Psoas muscle (tissue), 8 donors: Measurements from ENCODE around the gene KMO. TPM values are rescaled to one million over a fixed set of nuclear protein-coding genes. Genes with fewer than 3 reads are reported as not detected.

Experiments used
- ATAC-seq, 4 donors: fragments of 200-7000 bp; cut with Tn5 transposase; one replicate each; pipeline ENCODE4 v1.9.1; 2020; ENCODE audit warnings: moderate library complexity in 3 of 4, mild to moderate bottlenecking in 2 of 4
- DNase-seq, 2 donors: peaks; one replicate each; pipeline ENCODE4 v3.0.0-alpha.2; 2020
- H3K27ac ChIP-seq: fragments of 200-600 bp; one replicate; pipeline ENCODE4 v1.8.0; 2022
- H3K27me3 ChIP-seq, 3 donors: fragments of 200-600 bp in 1 of 3; one replicate each; pipeline versions ENCODE4 v1.6.1 to v1.8.0; 2013 to 2022; ENCODE audit warnings: low read length in 2 of 3, mild to moderate bottlenecking in 2 of 3, moderate library complexity in 1 of 3; ENCODE audit not compliant: insufficient read depth in 3 of 3
- H3K36me3 ChIP-seq, 2 donors: fragments of 200-600 bp in 1 of 2; one replicate each; pipeline versions ENCODE4 v1.6.1 to v1.8.0; 2013 to 2022; ENCODE audit warnings: low read depth in 1 of 2, mild to moderate bottlenecking in 1 of 2, moderate library complexity in 1 of 2; ENCODE audit not compliant: insufficient read depth in 1 of 2
- H3K4me1 ChIP-seq: fragments of 200-600 bp; one replicate; pipeline ENCODE4 v1.8.0; 2022
- H3K4me3 ChIP-seq: fragments of 200-600 bp; one replicate; pipeline ENCODE4 v1.8.0; 2022; ENCODE audit warnings: mild to moderate bottlenecking
- H3K9me3 ChIP-seq: fragments of 200-600 bp; one replicate; pipeline ENCODE4 v1.8.0; 2022
- WGBS, 3 donors: extraction: QIAGEN DNeasy Blood & Tissue Kit; methylation state at CpG; one replicate each; pipeline versions ENCODE4 v1.1.6 to v1.1.7; 2013; 5-methylcytosine and 5-hydroxymethylcytosine counted together
- intact Hi-C, 2 donors: fragments of 100-400 bp; cut with DNase I; formaldehyde crosslinking; loops; one replicate each; pipeline versions ENCODE4 v1.11.0 to v1.14.2; 2022
- polyA plus RNA-seq, 3 donors: library from polyadenylated mRNA; stranded (reverse); fragments of 200-250 nt; gene quantifications; one replicate each; pipeline ENCODE4 v1.2.3, GENCODE V29; 2013
- total RNA-seq, 4 donors: library from RNA; stranded (reverse); fragmentation: NEBNext Ultra II Directional in 2 of 4; extraction: Animal tissue kit (Norgen Biotek cat#: 25700) in 2 of 4; gene quantifications; one replicate each; pipeline versions ENCODE4 v1.2.1 to v1.2.4, GENCODE V29; 2021 to 2023
- TF ChIP-seq, protein P1 (sequence below): fragments of 200-600 bp; IDR thresholded peaks from one replicate; pipeline ENCODE4 v1.8.0; 2022; ENCODE audit warnings: antibody characterized with exemption
- donor health status: healthy with polysubstance abuse.
- donor health status: DM: no; HTN: no; CAD: no; lungs with moderate emphysema.
- donor health status: Bipolar disorder and iron deficiency.
- donor health status: healthy.
- donor health status: DM: yes; HTN: yes; CAD: no.
- donor health status: DM: no; HTN: no; CAD: no.
- donor health status: DM: no; HTN: no; CAD: no.
- donor health status: DM: yes; HTN: yes; CAD: no.

KMO gene
- total and polyA plus RNA-seq, 7 donors = 0.03 to 0.21 (median 0.06) TPM; not detected in 2

- DNase-seq (no peak), ATAC-seq (no peak)
- Histone ChIP-seq H3K36me3 (no peaks in the 10 kb centered on the region), H3K4me3 (no peak overlapping the region), H3K4me1 (peaks cover 4% of the 10 kb centered on the region), H3K27me3 (no peaks in the 10 kb centered on the region), H3K27ac (no peak overlapping the region), H3K9me3 (no peaks in the 10 kb centered on the region)
- TF ChIP-seq, protein P1, sequence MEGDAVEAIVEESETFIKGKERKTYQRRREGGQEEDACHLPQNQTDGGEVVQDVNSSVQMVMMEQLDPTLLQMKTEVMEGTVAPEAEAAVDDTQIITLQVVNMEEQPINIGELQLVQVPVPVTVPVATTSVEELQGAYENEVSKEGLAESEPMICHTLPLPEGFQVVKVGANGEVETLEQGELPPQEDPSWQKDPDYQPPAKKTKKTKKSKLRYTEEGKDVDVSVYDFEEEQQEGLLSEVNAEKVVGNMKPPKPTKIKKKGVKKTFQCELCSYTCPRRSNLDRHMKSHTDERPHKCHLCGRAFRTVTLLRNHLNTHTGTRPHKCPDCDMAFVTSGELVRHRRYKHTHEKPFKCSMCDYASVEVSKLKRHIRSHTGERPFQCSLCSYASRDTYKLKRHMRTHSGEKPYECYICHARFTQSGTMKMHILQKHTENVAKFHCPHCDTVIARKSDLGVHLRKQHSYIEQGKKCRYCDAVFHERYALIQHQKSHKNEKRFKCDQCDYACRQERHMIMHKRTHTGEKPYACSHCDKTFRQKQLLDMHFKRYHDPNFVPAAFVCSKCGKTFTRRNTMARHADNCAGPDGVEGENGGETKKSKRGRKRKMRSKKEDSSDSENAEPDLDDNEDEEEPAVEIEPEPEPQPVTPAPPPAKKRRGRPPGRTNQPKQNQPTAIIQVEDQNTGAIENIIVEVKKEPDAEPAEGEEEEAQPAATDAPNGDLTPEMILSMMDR = no peak
- intact Hi-C loops = no loop called here
Measured at GRCh38 chr1:241630005-241630404, 97.8 kb downstream of the KMO start.

- DNase-seq = no peak
- H3K36me3 ChIP-seq = peaks cover 0 to 5% of the 10 kb centered on the region in 2 donors
Measured at GRCh38 chr1:241630476-241630875, 98.3 kb downstream of the KMO start.

GRCh38 chr1:241630899-241631298 is 98.7 kb downstream of the KMO start:
- no peak for DNase-seq
- 97 to 100% (median 98%) methylated on average over 2 of the region's 2 CpGs for WGBS, 3 donors
- Histone ChIP-seq H3K27me3 (no peaks in the 10 kb centered on the region), H3K4me1 (peaks cover 4% of the 10 kb centered on the region), H3K27ac (no peak overlapping the region), H3K36me3 (peaks cover 0 to 6% of the 10 kb centered on the region in 2 donors), H3K4me3 (no peak overlapping the region), H3K9me3 (no peaks in the 10 kb centered on the region)
- TF ChIP-seq, protein P1 = no peak
- no peak for ATAC-seq
- intact Hi-C loops = no loop called here

More at GRCh38 chr1:241630476-241630875, 98.3 kb downstream of the KMO start:
- Histone ChIP-seq H3K27ac (no peak overlapping the region), H3K4me3 (no peak overlapping the region), H3K9me3 (no peaks in the 10 kb centered on the region), H3K4me1 (peaks cover 4% of the 10 kb centered on the region), H3K27me3 (no peaks in the 10 kb centered on the region)
- intact Hi-C loops = no loop called here
- TF ChIP-seq, protein P1 = no peak
- 98% methylated on average over 1 of the region's 1 CpG for WGBS, 3 donors
- ATAC-seq = no peak

DNA sequence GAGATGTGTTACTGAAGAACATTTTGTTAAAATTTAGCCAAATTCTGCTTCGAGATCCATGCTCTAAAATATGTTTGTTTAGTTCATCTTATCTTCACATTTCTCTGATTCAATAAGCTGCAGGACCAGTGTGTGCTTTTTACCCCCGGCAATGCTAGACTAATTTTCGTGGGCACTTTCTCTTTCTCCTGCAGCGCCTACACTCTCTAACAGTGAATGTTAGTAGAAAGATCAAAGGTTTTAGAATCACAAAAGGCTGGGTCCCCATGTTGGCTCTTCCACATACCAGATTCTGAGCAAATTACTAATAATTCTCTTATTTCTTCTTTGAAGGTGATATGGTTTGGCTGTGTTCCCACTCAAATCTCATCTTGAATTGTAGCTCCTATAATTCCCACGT is 99.5 kb downstream of the KMO start:
- H3K4me3 ChIP-seq = no peak overlapping the region
- TF ChIP-seq, protein P1 = no peak
- no peaks in the 10 kb centered on the region for H3K9me3 ChIP-seq
- peaks cover 0 to 6% of the 10 kb centered on the region in 2 donors for H3K36me3 ChIP-seq
- ATAC-seq (no peak), DNase-seq (no peak)
- no peak overlapping the region for H3K27ac ChIP-seq
- 90 to 94% (median 90%) methylated on average over 5 of the region's 5 CpGs for WGBS, 3 donors
- intact Hi-C loops = no loop called here
- peaks cover 4% of the 10 kb centered on the region for H3K4me1 ChIP-seq
- H3K27me3 ChIP-seq = no peaks in the 10 kb centered on the region

GRCh38 chr1:241632987-241633386 is 100.8 kb downstream of the KMO start:
- TF ChIP-seq, protein P1 = no peak
- DNase-seq = no peak
- 85 to 93% (median 91%) methylated on average over 3 of the region's 3 CpGs for WGBS, 3 donors
- Histone ChIP-seq H3K4me1 (peaks cover 4% of the 10 kb centered on the region), H3K36me3 (peaks cover 0 to 6% of the 10 kb centered on the region in 2 donors), H3K9me3 (no peaks in the 10 kb centered on the region), H3K27ac (no peak overlapping the region), H3K27me3 (no peaks in the 10 kb centered on the region), H3K4me3 (no peak overlapping the region)
- no peak for ATAC-seq
- intact Hi-C loops = no loop called here
